ENCODE results near the gene FOXC1. TPM values are rescaled to one million over a fixed set of nuclear protein-coding genes. Genes with fewer than 3 reads are reported as not detected.

FOXC1 gene
- total and polyA plus RNA-seq, 8 donors = 0.75 to 3.4 (median 1.0) TPM

DNA sequence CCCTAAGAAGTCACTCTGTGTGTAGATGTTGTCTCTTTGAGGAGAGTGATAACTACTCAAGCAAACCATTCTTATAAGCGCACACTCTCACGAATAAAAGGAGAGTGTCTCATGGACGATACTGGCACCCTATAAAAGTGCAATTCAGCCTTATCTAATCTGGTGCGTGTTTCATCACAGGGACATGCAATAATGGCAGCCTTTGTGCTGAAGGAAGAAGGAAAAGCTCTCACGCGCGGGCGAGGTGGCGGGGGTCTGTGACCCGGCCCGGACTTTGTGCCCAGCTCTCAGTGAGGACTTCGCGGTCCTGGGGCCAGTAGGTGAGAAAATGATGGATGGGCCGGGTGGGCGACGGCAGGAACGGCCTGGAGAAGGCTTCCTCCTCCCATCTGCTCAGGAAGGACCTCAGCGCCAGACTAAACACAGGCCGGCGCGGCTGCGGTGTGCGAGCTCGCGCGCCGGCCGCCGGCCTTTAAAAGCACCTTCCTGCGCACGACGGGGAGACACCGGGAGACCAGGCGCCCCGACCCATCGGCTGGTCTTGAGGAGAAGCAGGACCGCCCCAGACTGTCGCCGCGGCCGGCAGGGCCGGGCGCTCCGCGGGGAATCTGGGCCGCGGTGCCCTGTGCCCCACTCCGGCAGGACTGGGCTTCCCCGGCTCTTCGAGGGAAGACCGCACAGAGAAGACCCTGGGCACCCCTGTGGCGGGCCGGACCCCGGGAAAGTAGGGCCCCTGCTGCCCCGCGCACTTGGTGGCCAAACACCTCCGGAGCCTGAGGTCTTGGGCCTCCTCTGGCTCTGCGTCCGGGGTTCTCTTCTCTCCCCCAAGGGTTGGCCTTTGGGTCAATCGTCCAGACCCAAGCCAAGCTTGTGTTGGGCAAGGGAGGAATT is 8.3 kb upstream of the FOXC1 start:
- intact Hi-C loops (cut with DNase I) = loop anchor here in 1 of 2 donors (10.0 kb wide), 4 partner anchors 83 to 843 kb away; no protein-coding TSS in a partner anchor
- no peak for ATAC-seq
- TF ChIP-seq, protein P1, sequence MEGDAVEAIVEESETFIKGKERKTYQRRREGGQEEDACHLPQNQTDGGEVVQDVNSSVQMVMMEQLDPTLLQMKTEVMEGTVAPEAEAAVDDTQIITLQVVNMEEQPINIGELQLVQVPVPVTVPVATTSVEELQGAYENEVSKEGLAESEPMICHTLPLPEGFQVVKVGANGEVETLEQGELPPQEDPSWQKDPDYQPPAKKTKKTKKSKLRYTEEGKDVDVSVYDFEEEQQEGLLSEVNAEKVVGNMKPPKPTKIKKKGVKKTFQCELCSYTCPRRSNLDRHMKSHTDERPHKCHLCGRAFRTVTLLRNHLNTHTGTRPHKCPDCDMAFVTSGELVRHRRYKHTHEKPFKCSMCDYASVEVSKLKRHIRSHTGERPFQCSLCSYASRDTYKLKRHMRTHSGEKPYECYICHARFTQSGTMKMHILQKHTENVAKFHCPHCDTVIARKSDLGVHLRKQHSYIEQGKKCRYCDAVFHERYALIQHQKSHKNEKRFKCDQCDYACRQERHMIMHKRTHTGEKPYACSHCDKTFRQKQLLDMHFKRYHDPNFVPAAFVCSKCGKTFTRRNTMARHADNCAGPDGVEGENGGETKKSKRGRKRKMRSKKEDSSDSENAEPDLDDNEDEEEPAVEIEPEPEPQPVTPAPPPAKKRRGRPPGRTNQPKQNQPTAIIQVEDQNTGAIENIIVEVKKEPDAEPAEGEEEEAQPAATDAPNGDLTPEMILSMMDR (IDR thresholded peaks at IDR 0.05) = no peak
- peaks cover 60 to 99% of the 10 kb centered on the region in 2 donors for H3K27me3 ChIP-seq
- no peaks in the 10 kb centered on the region for H3K9me3 ChIP-seq
- peaks cover 8 to 18% of the 10 kb centered on the region in 2 donors for H3K4me1 ChIP-seq
- no peak overlapping the region for H3K4me3 ChIP-seq
- no peak overlapping the region for H3K27ac ChIP-seq
- H3K36me3 ChIP-seq = no peaks in the 10 kb centered on the region
- DNase-seq = no peak

DNA sequence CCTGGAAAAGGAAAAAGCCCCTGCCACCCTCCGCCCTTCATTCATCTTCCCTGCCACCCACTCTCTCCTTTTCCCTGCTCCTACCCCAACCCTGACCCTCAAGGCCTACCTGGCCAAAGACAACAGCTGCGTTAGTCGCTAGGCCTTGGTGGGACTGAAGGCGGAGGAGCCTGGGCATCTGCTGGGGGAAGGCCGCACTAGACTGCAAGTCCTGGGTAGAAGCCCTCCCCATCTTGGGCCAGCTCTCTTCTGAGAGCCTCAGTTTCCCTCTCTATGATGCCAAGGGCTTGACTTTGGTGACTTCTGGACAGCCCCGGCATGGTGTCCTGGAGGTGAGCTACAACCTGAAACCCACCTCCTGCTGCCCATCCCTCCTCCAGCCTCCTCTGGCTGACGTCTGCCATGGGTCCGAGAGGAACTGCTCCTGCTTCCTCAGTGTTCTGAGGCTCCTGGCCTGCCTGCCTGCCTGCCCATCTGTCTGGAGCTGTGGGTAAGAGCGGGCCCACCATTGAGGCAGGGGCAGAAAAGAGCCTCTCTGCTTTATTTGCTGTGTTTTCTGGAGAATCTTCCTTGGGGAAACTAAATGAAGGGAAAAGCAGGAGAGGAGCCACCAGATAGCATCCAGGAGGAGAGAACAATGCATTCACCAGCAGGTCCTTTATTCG is 7.5 kb upstream of the FOXC1 start:
- ATAC-seq (no peak), DNase-seq (no peak)
- Histone ChIP-seq H3K4me3 (no peak overlapping the region), H3K36me3 (no peaks in the 10 kb centered on the region), H3K4me1 (peaks cover 8 to 23% of the 10 kb centered on the region in 2 donors), H3K9me3 (no peaks in the 10 kb centered on the region), H3K27ac (no peak overlapping the region), H3K27me3 (peaks cover 68 to 99% of the 10 kb centered on the region in 2 donors)
- intact Hi-C loops (cut with DNase I) = loop anchor here in 1 of 2 donors (10.0 kb wide), 4 partner anchors 83 to 843 kb away; no protein-coding TSS in a partner anchor
- TF ChIP-seq, protein P1 (IDR thresholded peaks at IDR 0.05) = no peak

DNA sequence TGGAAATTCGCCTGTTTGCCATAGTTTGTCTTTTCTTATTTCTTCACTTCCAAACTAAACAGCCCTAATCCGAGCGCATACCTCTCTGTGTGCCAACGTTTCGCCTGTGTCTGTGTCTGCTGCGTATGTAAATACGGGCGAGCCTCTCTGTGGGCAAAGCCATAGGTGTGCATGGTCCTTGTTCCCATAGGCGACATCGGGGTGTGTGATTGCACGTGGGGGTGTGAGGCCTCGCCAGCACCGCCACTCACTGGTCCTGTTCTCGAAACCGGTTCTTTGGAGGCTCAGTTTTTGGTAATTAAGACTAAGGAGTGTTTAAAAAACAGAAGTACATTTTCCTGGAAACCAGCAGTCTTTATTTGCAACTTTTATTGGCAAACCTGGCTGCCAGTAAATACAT is 6.0 kb upstream of the FOXC1 start:
- no peaks in the 10 kb centered on the region for H3K9me3 ChIP-seq
- peaks cover 83 to 99% of the 10 kb centered on the region in 2 donors for H3K27me3 ChIP-seq
- intact Hi-C loops (cut with DNase I) = loop anchor here in 1 of 2 donors (10.0 kb wide), 4 partner anchors 81 to 841 kb away; no protein-coding TSS in a partner anchor
- H3K27ac ChIP-seq = no peak overlapping the region
- TF ChIP-seq, protein P1 (IDR thresholded peaks at IDR 0.05) = no peak
- no peaks in the 10 kb centered on the region for H3K36me3 ChIP-seq
- peaks cover 14 to 36% of the 10 kb centered on the region in 2 donors for H3K4me1 ChIP-seq
- no peak overlapping the region for H3K4me3 ChIP-seq
- DNase-seq = no peak
- no peak for ATAC-seq

DNA sequence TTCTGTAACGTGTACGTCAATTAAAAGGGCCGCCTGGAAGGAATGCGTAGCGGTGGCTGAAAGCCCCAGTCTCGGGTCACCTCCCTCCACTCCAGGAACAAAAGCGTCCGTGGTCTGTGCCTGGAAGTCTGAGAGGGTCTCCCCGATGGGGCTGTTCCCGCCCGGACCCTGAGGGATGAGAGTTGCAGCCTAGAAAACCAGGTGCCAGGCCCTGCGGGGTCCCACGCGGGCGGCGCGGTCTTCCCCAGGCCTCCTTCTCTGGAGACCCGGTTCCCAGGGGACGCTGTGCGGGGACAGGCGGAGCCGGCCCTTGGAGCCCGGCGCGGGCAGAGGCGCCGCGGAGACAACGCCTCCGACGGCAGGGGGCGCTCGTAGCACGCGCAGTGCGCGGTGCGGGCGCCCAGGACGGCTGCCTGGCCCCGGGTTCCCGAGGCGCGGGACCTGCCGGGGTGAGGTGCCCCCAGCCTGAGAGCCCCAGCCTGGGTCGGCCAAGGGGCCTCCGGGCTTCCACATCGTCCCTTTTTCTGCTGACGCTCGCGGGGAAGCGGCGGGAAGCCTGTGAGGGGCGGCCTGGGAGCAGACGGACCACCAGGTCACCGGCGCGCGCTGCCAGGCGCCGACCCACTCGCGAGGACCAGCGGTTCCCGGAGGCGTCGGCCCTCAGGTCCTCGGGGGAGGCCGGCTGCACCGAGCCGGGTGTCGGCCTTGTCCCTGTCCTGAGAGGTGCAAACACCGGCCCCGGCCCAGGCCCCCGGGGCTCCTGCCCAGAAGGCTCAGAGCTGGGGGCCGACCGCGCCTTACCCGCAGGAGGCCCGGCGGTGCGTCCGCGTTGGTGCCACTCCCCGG is 5.3 kb upstream of the FOXC1 start:
- DNase-seq (peak in 2 of 4 donors; percentile 77 to 95), ATAC-seq (peak; percentile 95)
- Histone ChIP-seq H3K9me3 (no peaks in the 10 kb centered on the region), H3K27me3 (peaks cover 90 to 99% of the 10 kb centered on the region in 2 donors), H3K4me3 (peak overlapping the region; percentile 36), H3K4me1 (peaks cover 17 to 43% of the 10 kb centered on the region in 2 donors), H3K27ac (no peak overlapping the region), H3K36me3 (no peaks in the 10 kb centered on the region)
- TF ChIP-seq, protein P1 (IDR thresholded peaks at IDR 0.05) = peak; percentile 97 to 99
- intact Hi-C loops (cut with DNase I) = loop anchor here in 1 of 2 donors (5.0 to 10.0 kb wide), 5 partner anchors 80 to 840 kb away; no protein-coding TSS in a partner anchor

Data from left lung (tissue), 10 donors.